PC-9 (cell line): ENCODE data around the gene LENG8. TPM values are rescaled to one million over a fixed set of nuclear protein-coding genes. Genes with fewer than 3 reads are reported as not detected.

Source experiments
- BruUV-seq: library from RNA; stranded (reverse); fragments of 400-500 nt; replicated peaks from 2 replicates; lab custom pipeline; 2021; lab: Mats Ljungman, UMichigan
- CTCF ChIA-PET: fragments of 300-600 bp; sonication (Branson Sonifier 250); formaldehyde crosslinking; loops from one replicate; lab custom pipeline; 2022; ENCODE audit warnings: antibody characterized with exemption; lab: Charles Lee
- POLR2A ChIA-PET: fragments of 300-600 bp; sonication (Branson Sonifier 250); formaldehyde crosslinking; loops from one replicate; lab custom pipeline; 2022; ENCODE audit warnings: antibody characterized with exemption; ENCODE audit not compliant: unreplicated experiment; lab: Charles Lee
- DNase-seq, 2 experiments: peaks; one replicate each; pipeline versions ENCODE4 v3.0.0 to v3.0.0-alpha.2; 2015 to 2022; ENCODE audit warnings: mixed read lengths in 1 of 2
- H2AFZ ChIP-seq: fragments of 200-600 bp; sonication (generic); 2 replicates; pipeline ENCODE4 v1.8.1; 2017; ENCODE audit warnings: antibody characterized with exemption
- H3F3A ChIP-seq: fragments of 200-600 bp; sonication (generic); 2 replicates; pipeline ENCODE4 v1.8.1; 2017; ENCODE audit warnings: antibody characterized with exemption, mild to moderate bottlenecking, low read depth; ENCODE audit not compliant: insufficient read depth
- H3K27ac ChIP-seq: fragments of 200-600 bp; sonication (generic); 2 replicates; pipeline ENCODE4 v1.6.1; 2016; ENCODE audit warnings: mixed run types
- H3K27me3 ChIP-seq: fragments of 200-600 bp; sonication (generic); 2 replicates; pipeline ENCODE4 v1.6.1; 2016; ENCODE audit warnings: low read depth, mixed run types; ENCODE audit not compliant: insufficient read depth
- H3K36me3 ChIP-seq: fragments of 200-600 bp; sonication (generic); 2 replicates; pipeline ENCODE4 v1.6.1; 2016; ENCODE audit warnings: low read depth, mixed run types
- H3K4me1 ChIP-seq: fragments of 200-600 bp; sonication (generic); replicated peaks from 2 replicates; pipeline ENCODE4 v1.6.1; 2016; ENCODE audit warnings: mixed run types; ENCODE audit not compliant: insufficient read depth
- H3K4me2 ChIP-seq: fragments of 200-600 bp; sonication (generic); 2 replicates; pipeline ENCODE4 v1.6.1; 2017; ENCODE audit warnings: mixed run types
- H3K4me3 ChIP-seq: fragments of 200-600 bp; sonication (generic); 2 replicates; pipeline ENCODE4 v1.6.1; 2016; ENCODE audit warnings: mixed run types
- H3K79me2 ChIP-seq: fragments of 200-600 bp; sonication (generic); 2 replicates; pipeline ENCODE4 v1.6.1; 2017; ENCODE audit warnings: low read depth, mixed run types
- H3K9me2 ChIP-seq: fragments of 200-600 bp; sonication (generic); 2 replicates; pipeline ENCODE4 v1.8.1; 2017; ENCODE audit warnings: mild to moderate bottlenecking; ENCODE audit not compliant: insufficient read depth
- H3K9me3 ChIP-seq: fragments of 200-600 bp; sonication (generic); 2 replicates; pipeline ENCODE4 v1.8.1; 2016; ENCODE audit warnings: low read depth; ENCODE audit not compliant: insufficient read depth
- H4K20me1 ChIP-seq: fragments of 200-600 bp; sonication (generic); 2 replicates; pipeline ENCODE4 v1.8.1; 2017; ENCODE audit not compliant: insufficient read depth
- EZH2 ChIP-seq: fragments of 200-600 bp; sonication (generic); IDR thresholded peaks from 2 replicates; pipeline ENCODE4 v1.8.0; 2017; ENCODE audit warnings: antibody characterized with exemption, low read depth
- intact Hi-C: fragments of 100-400 bp; cut with micrococcal nuclease; formaldehyde crosslinking; loops from one replicate; pipeline ENCODE4 v1.10.0; 2022; ENCODE audit not compliant: unreplicated experiment
- total RNA-seq: library from RNA; stranded (reverse); gene quantifications from 2 replicates; pipeline ENCODE4 v1.2.3, GENCODE V29; 2021
- TF ChIP-seq, protein P1 (sequence below): fragments of 200-600 bp; sonication (generic); conservative IDR thresholded peaks from 2 replicates; pipeline ENCODE4 v1.6.1; 2017; ENCODE audit warnings: mixed run types, antibody characterized with exemption, mild to moderate bottlenecking, moderate library complexity

LENG8 gene
- total RNA-seq, 1 experiment from 2014 or later: 274 TPM

GRCh38 chr19:54428323-54429175 is 20.4 kb upstream of the LENG8 start:
- no peak overlapping the region for H3K4me3 ChIP-seq
- H3K9me3 ChIP-seq: no peaks in the 10 kb centered on the region
- peaks cover 5% of the 10 kb centered on the region; the same call in 1 of the 2 replicates for H3K27me3 ChIP-seq
- H3K9me2 ChIP-seq: no peaks in the 10 kb centered on the region
- ChIA-PET CTCF (interaction anchor here (0.7 kb wide), 1 partner anchor 10 kb away, joined by 3 read pairs; no protein-coding TSS in a partner anchor), POLR2A (interaction anchor here (0.7 kb wide), 1 partner anchor 1047 kb away, joined by 3 read pairs; no protein-coding TSS in a partner anchor)
- peak in 1 of 2 experiments; percentile 26 for DNase-seq
- TF ChIP-seq, protein P1, sequence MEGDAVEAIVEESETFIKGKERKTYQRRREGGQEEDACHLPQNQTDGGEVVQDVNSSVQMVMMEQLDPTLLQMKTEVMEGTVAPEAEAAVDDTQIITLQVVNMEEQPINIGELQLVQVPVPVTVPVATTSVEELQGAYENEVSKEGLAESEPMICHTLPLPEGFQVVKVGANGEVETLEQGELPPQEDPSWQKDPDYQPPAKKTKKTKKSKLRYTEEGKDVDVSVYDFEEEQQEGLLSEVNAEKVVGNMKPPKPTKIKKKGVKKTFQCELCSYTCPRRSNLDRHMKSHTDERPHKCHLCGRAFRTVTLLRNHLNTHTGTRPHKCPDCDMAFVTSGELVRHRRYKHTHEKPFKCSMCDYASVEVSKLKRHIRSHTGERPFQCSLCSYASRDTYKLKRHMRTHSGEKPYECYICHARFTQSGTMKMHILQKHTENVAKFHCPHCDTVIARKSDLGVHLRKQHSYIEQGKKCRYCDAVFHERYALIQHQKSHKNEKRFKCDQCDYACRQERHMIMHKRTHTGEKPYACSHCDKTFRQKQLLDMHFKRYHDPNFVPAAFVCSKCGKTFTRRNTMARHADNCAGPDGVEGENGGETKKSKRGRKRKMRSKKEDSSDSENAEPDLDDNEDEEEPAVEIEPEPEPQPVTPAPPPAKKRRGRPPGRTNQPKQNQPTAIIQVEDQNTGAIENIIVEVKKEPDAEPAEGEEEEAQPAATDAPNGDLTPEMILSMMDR: no peak
- TF ChIP-seq EZH2: no peak
- no peak overlapping the region for H2AFZ ChIP-seq
- peaks cover 46% of the 10 kb centered on the region for H3K4me1 ChIP-seq
- intact Hi-C loops: no loop called here
- H3K36me3 ChIP-seq: no peaks in the 10 kb centered on the region
- H3K79me2 ChIP-seq: no peaks in the 10 kb centered on the region
- H3F3A ChIP-seq: peaks cover 36% of the 10 kb centered on the region
- no peak overlapping the region for H3K4me2 ChIP-seq
- BruUV-seq: no TSS peak
- H3K27ac ChIP-seq: no peak overlapping the region
- no peaks in the 10 kb centered on the region for H4K20me1 ChIP-seq

GRCh38 chr19:54429176-54429495 is 19.9 kb upstream of the LENG8 start:
- DNase-seq: no peak
- Histone ChIP-seq H3K9me2 (no peaks in the 10 kb centered on the region), H3K4me2 (no peak overlapping the region), H4K20me1 (no peaks in the 10 kb centered on the region), H3K4me3 (no peak overlapping the region), H3K9me3 (no peaks in the 10 kb centered on the region), H2AFZ (no peak overlapping the region), H3K27me3 (peaks cover 3% of the 10 kb centered on the region; the same call in 1 of the 2 replicates), H3F3A (peaks cover 41% of the 10 kb centered on the region), H3K79me2 (no peaks in the 10 kb centered on the region), H3K27ac (no peak overlapping the region), H3K4me1 (peaks cover 52% of the 10 kb centered on the region), H3K36me3 (no peaks in the 10 kb centered on the region)
- ChIA-PET CTCF (interaction anchor here (0.6 kb wide), 1 partner anchor 19 kb away, joined by 3 read pairs; no protein-coding TSS in a partner anchor), POLR2A (interaction anchor here (0.6 kb wide), 2 partner anchors 241 to 399 kb away, joined by 4 to 20 read pairs; no protein-coding TSS in a partner anchor)
- TF ChIP-seq, protein P1: no peak
- intact Hi-C loops: no loop called here
- BruUV-seq: no TSS peak

DNA sequence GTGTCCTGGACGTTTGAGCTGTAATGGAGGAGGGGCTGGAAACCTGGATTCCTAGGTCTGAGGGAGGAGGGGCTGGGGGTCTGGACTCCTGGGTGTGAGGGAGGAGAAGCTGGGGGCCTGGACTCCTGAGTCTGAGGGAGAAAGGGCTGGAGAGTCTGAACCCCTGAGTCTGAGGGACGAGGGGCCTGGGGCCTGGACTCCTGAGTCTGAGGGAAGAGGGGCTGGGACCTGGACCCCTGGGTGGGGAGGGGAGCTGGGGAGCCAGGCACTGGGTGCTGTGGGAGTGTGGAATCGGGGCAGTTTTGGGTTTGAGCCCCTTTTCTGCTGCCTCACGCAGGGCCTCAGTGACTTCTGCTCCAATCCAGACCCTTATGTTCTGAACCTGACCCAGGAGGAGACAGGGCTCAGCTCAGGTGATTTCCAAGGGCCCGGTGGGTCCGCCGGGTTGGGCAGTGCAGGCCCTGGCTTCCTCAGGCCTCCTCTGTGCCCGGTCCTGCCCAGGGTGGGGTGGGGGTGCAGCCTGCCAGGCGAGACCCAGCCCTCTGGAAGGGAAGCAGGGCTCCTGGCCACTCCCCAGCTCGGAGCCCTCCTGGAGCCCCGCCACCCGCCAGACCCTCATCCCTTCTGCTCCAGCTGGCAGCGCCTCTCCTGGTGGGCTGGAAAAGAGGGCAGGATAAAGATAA is 19.3 kb upstream of the LENG8 start:
- peak overlapping the region; percentile 59; the same call in 1 of the 2 replicates for H3K4me3 ChIP-seq
- no peak overlapping the region for H3K27ac ChIP-seq
- peaks cover 57% of the 10 kb centered on the region for H3K4me1 ChIP-seq
- no peak overlapping the region for H2AFZ ChIP-seq
- no peaks in the 10 kb centered on the region for H3K9me3 ChIP-seq
- H3K4me2 ChIP-seq: peak overlapping the region; percentile 77
- H3F3A ChIP-seq: peaks cover 41% of the 10 kb centered on the region
- no peaks in the 10 kb centered on the region for H3K9me2 ChIP-seq
- no peaks in the 10 kb centered on the region for H3K27me3 ChIP-seq
- H3K36me3 ChIP-seq: no peaks in the 10 kb centered on the region
- BruUV-seq: no TSS peak
- DNase-seq: no peak
- intact Hi-C loops: no loop called here
- TF ChIP-seq, protein P1: no peak
- TF ChIP-seq EZH2: no peak
- H3K79me2 ChIP-seq: no peaks in the 10 kb centered on the region
- no peaks in the 10 kb centered on the region for H4K20me1 ChIP-seq
- CTCF ChIA-PET: interaction anchor here (0.6 kb wide), 2 partner anchors 19 to 657 kb away, joined by 3 to 6 read pairs; no protein-coding TSS in a partner anchor
- POLR2A ChIA-PET: interaction anchor here (0.6 kb wide), 2 partner anchors 241 to 400 kb away, joined by 4 to 20 read pairs; no protein-coding TSS in a partner anchor
